ENCODE results near the gene UQCRHL. TPM values are rescaled to one million over a fixed set of nuclear protein-coding genes. Genes with fewer than 3 reads are reported as not detected.
"Not testable (repeated sequence)": the region's sequence is repeated elsewhere in the genome, so short reads cannot be mapped to it uniquely, and the experiment has no call there.

UQCRHL gene
- total RNA-seq: 1.5 TPM

DNA sequence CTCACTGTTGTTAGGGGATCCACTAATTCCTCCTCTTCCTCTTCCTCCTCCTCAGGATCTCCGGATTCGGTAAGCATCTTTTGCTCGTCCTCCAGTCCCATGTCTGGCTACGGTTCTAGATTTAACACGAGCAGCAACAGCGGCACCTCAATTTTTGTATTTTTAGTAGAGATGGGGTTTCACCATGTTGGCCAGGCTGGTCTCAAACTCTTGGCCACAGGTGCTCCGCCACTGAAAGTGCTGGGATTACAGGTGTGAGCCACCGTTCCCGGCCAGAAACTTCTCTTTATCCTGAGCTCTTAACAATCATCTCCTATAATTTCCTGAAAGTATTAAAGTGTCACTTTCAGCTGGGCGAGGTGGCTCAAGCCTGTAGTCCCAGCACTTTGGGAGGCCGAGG lies at the start of gene UQCRHL:
Gene UQCRHL (minus strand): TSS at position 101 of the 400 bp plus-strand sequence. CDS start 0 bp downstream, at position 101.
- DNase-seq (ENCODE audit: low spot score); ATAC-seq; intact Hi-C loops (cut with DNase I): not testable (repeated sequence)

DNA sequence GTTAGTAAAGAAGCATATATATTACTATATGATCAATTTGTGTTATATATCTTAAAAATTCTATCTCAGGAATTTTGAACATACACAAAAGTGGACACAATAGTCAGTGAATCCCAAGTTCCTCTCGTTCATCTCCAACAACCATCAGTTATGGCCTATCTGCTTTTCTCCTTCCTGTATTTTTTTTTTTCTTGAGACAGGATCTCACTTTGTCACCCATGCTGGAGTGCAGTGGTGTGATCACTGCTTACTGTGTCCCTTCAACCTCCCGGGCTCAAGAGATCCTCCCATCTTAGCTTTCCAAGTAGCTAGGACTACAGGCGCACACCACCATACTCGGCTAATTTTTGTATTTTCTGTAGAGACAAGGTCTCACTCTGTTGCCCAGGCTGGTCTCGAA lies 49.4 kb upstream of the UQCRHL start:
- ATAC-seq (no peak), DNase-seq (ENCODE audit: low spot score) (no peak)
- intact Hi-C loops (cut with DNase I): loop anchor here (10.0 kb wide), 1 partner anchor 88 kb away; no protein-coding TSS in a partner anchor

DNA sequence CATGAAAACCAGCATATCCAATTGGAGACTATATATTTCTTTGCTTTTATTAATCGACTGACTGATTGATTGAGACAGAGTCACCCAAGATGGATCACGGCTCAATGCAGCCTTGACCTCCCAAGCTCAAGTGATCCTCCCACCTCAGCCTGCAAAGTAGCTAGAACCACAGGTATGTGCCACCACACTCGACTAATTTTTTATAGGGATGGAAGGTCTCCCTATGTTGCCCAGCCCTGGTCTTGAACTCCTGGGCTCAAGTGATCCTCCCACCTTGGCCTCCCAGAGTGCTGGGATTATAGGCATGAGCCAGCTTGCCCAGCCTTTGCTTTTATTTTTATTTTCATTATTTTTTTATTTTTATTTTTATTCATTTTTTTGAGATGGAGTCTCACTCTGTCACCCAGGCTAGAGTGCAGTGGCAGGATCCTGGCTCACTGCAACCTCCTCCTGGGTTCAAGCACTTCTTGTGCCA lies 45.4 kb upstream of the UQCRHL start:
- ATAC-seq (no peak), DNase-seq (ENCODE audit: low spot score) (no peak)
- intact Hi-C loops (cut with DNase I): loop anchor here (10.0 kb wide), 1 partner anchor 92 kb away; no protein-coding TSS in a partner anchor

DNA sequence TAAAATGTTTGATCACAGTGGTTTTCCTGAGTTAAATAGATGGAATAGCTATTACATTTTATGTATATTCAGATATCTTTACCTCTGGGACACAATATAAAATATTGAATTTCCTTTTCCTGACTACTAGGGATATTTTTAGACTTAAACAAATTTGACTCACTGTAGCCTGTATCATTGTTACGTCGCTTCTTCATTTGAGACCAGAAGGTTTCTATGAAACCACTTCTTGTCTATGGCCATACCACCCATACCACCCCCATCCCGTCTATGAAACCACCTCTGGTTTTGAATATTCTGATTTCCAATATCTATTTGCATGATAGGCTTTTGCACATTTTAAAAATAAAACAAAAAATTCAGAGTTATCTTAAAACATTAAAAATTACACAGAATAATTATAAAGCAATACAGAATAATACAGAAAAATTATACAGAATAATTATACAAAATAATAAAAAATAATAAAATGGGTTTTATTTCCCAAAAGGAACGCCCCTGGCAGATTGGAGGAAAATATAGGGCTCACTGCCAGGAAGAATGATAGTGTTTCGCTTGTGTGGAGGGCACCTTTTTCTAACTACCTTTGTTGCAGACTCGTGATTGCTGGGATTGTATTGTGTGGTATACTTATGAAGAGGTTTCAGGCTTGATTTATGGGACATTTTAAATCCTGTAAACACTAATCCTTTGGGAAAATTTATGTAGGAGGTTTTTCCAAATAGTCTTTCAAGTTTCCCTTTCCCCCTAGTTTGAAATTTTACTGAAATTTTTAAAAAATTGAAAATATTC lies 44.8 kb upstream of the UQCRHL start:
- intact Hi-C loops (cut with DNase I): loop anchor here (10.0 kb wide), 1 partner anchor 93 kb away; no protein-coding TSS in a partner anchor
- no peak for ATAC-seq

DNA sequence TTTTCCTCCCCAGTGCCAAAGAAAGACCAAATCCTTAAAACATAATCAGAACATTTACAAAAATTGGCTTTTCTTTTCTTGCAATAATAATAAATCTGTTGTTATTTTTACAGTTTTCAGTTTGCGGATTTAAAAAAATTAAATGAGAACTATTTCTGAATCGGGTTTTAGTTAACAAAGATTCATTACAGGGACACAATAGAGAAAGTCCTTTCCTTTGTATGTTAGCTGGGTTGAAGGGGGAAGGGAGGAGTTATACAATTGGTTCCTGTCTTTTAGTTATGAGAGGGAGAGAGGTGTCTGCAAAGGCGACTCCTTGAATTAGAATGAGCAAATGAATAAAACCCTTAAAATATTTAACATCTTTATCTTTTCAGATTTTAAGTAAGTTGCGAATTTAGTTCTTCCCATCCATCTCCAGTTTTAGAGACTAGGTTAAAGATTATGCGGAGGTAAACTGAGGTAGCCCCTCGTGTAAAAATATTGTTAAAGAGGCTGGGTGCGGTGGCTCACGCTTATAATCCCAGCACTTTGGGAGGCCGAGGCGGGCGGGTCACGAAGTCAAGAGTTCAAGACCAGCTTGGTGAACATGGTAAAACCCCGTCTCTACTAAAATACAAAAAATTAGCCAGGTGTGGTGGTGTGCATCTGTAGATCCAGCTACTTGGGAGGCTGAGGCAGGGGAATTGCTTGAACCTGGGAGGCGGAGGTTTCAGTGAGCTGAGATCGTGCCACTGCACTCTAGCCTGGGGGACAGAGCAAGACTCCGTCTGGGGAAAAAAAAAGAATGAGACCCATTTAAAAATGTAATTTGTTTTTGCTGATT lies 44.0 kb upstream of the UQCRHL start:
- ATAC-seq (no peak), DNase-seq (ENCODE audit: low spot score) (no peak)
- intact Hi-C loops (cut with DNase I): loop anchor here (10.0 kb wide), 1 partner anchor 93 kb away; no protein-coding TSS in a partner anchor

More for the DNA sequence above, 44.8 kb upstream of the UQCRHL start:
- no peak for DNase-seq (ENCODE audit: low spot score)

DNA sequence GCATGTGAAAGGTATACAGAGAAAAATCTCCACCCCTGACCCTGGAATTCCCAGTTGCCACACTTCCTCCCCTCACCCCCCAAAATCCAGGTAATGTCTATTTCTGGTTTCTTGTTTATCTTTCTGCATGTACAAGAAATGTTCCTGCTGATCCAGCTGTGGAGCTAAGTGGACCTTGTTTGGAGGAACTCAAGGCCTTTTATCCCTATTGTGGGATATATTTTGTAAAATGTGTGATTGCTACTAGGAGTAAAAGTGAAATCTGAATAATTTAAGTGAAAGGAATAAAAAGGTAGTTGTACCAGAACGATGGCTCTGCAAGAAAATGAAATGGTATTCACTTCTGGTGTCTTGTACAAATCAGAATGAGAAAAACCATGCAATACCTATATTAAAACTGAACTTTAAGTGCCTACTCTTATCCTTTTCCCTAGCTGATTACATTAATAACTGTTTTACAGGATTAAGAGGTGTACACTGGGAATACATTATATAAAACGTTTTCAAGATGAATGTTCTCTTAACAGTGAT lies 43.1 kb upstream of the UQCRHL start:
- ATAC-seq (no peak), DNase-seq (ENCODE audit: low spot score) (no peak)
- intact Hi-C loops (cut with DNase I): loop anchor here (10.0 kb wide), 1 partner anchor 94 kb away; no protein-coding TSS in a partner anchor

DNA sequence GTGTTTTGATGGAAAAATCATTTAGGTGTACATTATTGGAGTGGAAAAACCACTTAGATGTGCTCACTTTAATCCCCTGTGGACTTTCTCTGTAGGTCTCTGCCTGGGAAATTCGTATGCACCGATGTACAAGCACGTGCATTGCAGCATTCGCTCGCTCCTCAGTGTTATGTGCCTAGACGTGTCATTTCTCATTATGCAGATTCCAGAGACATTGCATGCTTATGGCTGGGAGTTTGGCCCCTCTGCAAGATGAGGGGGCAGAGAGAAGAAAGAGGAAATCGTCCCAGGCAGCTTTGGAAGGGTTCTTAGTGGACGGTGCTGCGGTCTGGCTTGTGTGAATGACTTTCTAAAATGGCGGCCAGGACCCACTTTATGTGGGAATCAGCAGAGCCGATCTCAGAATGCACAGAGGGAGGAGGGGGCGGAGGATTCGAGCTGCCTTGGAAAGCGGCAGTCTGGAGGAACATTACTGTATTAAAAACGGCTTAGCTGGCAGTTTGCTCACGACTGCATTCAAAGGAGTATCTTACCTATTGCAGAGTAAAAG lies 42.4 kb upstream of the UQCRHL start:
- peak; percentile 19 for ATAC-seq
- intact Hi-C loops (cut with DNase I): loop anchor here (10.0 kb wide), 1 partner anchor 95 kb away; no protein-coding TSS in a partner anchor
- no peak for DNase-seq (ENCODE audit: low spot score)

DNA sequence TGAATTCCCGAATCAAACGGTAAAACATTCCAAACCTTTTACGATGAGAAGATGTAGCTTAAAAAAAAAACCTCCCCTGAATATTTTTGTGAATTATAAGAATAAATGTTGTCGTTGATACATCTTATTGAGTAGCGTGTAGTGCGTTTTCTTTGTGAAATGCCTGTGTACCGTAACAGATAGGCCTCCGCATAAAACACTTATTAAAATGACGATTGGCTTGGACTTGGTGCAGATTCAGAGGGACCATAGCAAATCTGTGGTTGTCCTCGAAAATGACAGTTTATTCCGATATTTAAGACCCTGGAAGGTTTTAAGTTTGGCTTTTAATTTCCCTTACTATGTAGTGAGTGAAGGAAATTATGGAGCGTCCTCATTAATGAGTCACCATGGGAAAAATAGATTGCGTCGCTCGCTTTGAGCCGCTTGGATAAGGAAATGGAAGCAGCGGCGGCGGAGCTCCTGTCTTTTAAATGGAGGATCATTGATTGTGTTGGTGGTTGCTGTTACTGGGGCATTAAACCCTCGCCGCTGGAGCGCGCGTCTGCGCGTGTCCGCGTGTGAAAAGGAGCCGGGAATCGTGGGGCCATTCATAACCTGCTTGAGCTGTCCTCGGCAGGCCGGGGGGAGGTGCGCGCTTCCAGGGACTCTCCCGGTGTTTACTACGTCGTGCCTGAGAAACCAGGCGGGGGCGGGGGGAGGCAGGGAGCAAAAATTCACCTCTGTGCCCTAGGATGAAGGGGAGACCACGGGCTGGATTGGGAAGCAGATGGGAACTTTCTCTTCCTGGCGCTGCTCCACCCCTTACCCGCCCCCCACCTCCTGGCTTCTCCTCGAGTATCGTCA lies 41.7 kb upstream of the UQCRHL start:
- intact Hi-C loops (cut with DNase I): no loop called here
- ATAC-seq: peak; percentile 78

DNA sequence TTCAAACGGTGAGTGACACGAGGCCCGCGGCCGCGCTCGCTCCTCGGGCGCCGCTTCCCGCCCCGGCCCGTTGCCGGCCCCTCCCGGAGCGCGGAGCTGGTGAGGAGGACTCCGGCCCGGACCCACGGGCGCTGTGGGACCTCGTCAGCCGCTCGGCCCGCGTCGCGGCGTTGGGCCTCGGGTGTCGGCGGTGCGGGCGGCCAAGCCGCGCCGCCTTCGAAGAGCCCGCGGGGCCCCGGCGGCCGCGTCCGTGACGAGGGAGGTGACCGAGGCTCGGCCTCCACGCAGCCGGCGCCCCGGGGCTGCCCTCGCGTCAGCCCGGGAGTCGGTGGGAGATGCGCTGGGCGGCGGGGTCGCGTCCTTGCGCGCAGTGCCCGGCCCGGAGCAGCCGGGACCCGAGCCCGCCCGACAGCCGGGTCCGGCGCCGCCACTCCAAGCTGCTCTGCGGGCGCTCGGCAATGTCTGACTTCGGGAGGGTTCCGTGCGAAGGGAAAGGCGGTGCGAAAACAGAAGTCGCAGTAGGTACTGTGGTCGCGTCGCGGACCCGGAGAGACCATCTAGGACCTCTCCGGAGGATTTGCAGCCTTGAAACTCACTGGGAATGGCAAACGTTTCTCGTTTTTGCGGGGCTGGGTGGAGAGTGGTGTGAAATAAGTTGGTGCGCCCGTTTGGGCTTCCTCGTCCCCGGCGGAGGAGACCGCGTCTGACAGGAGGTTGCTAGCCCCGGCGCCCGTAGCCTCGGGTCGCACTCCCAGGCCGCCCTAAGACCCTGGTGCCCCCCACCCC lies 40.9 kb upstream of the UQCRHL start:
- no peak for ATAC-seq
- peak; percentile 68 for DNase-seq (ENCODE audit: low spot score)
- intact Hi-C loops (cut with DNase I): no loop called here

More for the DNA sequence above, 41.7 kb upstream of the UQCRHL start:
- peak; percentile 89 for DNase-seq (ENCODE audit: low spot score)

DNA sequence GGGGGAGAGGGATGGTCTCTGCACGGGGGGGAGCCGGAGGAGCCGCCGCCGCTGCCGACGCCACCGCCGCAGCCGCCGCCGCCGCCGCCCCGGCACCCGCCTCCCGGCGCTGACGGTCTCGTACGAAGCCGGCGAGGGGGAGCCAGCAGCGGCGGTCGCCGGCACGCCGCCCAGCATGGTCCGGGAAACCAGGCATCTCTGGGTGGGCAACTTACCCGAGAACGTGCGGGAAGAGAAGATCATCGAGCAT lies 40.4 kb upstream of the UQCRHL start:
- intact Hi-C loops (cut with DNase I): loop anchor here (2.0 kb wide), 1 partner anchor 37 kb away; no protein-coding TSS in a partner anchor
- DNase-seq (ENCODE audit: low spot score) (no peak), ATAC-seq (no peak)

DNA sequence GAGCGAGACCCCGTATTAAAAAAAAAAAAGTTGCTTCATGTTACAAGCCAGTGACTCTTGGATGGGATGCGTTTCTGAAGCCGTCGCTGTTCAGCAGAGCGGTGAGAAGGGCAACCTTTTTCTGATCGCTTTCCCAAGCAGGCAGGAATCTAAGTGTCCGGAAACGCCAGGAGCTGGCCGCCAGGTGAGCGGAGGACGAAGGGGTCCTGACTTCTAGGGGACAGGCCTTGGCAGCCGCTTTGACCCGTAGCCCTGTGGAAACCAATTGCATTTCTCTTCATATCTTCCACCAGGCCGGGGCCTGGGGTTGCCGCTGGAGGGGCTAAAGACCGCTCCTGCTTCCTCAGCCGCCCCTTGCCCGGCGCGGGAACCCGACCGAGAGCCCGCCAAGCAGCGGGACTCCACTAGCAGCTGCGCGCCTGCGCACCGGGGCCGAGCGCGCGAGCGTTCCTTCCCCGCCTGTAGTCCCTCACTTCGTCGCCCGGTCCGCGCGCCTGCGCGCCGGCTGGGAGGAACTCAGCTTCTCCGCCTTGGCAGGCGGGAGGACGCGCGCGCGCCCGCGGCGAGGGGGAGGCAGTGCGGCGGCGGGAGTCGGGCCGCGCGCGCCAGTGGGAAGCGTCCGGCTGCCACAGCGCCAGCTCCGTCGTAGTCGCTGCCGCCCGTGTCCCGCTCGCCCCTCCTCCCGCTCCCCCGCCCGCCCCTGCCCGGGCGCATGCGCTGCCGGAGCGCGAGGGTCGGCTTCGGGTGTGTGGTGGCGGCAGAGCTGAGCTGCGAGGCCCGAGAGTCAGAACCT lies 39.8 kb upstream of the UQCRHL start, which contains the start of gene SPEN:
Gene SPEN (plus strand): TSS at position 608 of the 793 bp plus-strand sequence. CDS start 361 bp downstream, outside the sequence.
- peak; percentile 93 for ATAC-seq
- intact Hi-C loops (cut with DNase I): loop anchor here (2.0 kb wide), 1 partner anchor 38 kb away; no protein-coding TSS in a partner anchor

DNA sequence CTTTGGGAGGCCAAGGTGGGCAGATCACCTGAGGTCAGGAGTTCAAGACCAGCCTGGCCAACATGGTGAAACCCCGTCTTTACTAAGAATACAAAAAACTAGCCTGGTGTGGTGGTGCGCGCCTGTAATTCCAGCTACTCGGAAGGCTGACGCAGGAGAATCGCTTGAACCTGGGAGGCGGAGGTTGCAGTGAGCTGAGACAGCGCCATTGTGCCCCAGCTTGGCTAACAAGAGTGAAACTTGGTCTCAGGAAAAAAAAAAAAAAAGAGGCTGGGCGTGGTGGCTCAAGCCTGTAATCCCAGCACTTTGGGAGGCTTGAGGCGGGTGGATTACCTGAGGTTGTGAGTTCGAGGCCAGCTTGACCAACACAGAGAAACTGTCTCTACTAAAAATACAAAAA lies 38.6 kb upstream of the UQCRHL start:
- DNase-seq (ENCODE audit: low spot score): peak; percentile 52
- intact Hi-C loops (cut with DNase I): loop anchor here (2.0 kb wide), 1 partner anchor 39 kb away; no protein-coding TSS in a partner anchor
- not testable (repeated sequence) for ATAC-seq

More for the DNA sequence above, 39.8 kb upstream of the UQCRHL start, which contains the start of gene SPEN:
- peak; percentile 98 for DNase-seq (ENCODE audit: low spot score)

DNA sequence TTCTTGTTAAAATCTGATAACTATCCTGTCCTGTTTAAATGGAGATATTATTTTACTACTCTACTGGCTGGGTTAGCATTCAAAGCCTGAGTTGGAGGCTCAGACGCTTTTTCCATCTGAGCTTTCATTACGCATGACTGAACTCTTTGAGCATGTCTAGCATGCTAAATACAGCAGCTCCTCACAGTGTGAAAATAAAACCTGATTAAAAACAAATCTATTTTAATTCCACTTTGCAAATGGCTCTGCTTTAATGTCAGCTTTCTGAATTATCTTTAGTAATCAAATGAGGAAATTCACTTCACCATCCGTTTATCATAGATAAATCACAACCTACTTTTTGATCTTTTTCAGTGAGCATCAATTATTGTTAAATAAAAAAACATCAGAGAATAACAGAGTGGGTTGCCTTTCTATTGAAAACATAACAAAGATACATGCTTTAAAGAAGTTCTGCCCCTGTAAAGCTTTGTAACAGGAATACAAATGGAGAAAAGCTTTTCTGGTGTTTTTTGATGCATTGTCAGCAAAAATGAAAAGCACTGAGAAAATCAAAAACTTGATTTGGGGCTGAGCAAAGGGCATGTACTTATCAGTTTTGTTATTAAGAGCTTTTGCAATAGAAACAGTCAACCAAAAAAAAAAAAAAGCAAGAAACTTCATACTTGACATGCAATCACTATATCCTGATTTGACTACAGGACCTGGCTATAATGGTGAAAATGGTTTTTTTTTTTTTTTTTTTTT lies 36.5 kb upstream of the UQCRHL start:
- DNase-seq (ENCODE audit: low spot score): no peak
- intact Hi-C loops (cut with DNase I): no loop called here
- no peak for ATAC-seq

DNA sequence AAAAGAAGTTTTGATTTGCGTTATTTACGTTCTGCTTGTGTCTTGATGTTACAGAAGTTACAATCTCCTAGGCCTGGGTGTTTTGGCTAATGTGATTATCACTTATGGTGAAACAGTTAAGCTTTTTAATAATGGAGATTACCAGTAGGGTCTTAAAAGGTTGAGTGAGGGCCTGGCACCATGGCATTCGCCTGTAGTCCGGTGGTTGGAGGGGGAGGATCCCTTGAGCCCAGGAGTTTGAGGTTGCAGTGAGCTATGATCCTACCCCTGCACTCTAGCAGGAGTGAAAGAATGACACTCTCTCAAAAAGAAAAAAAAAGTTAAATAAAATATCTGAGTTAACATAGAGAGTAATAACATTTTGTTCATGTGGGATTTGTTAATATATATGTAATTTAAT lies 31.3 kb upstream of the UQCRHL start:
- ATAC-seq (no peak), DNase-seq (ENCODE audit: low spot score) (no peak)
- intact Hi-C loops (cut with DNase I): no loop called here

DNA sequence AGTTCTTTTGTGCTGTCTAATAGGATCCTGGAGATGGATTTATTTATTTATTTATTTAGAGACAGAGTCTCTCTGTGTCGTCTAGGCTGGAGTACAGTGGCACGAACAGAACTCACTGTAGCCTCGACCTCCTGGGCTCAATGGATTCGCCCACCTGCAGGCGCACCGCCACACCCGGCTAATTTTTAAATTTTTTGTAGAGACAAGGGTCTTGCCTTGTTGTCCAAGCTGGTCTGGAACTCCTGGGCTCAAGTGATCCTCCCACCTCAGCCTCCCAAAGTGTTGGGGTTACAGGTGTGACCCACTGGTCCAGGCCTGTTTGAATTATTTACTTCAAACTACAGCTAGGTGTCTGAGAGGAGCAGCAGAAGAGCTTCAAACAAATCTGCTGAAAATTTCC lies 30.5 kb upstream of the UQCRHL start:
- no peak for ATAC-seq
- intact Hi-C loops (cut with DNase I): no loop called here
- DNase-seq (ENCODE audit: low spot score): peak; percentile 3

All from sciatic nerve (tissue), 2 donors.